ENCODE results near the gene SBNO2. TPM values are rescaled to one million over a fixed set of nuclear protein-coding genes. Genes with fewer than 3 reads are reported as not detected.
"Not testable (repeated sequence)": the region's sequence is repeated elsewhere in the genome, so short reads cannot be mapped to it uniquely, and the experiment has no call there.

Gene SBNO2
- polyA plus RNA-seq, 3 donors = 0.71 to 75.0 (median 2.6) TPM

DNA sequence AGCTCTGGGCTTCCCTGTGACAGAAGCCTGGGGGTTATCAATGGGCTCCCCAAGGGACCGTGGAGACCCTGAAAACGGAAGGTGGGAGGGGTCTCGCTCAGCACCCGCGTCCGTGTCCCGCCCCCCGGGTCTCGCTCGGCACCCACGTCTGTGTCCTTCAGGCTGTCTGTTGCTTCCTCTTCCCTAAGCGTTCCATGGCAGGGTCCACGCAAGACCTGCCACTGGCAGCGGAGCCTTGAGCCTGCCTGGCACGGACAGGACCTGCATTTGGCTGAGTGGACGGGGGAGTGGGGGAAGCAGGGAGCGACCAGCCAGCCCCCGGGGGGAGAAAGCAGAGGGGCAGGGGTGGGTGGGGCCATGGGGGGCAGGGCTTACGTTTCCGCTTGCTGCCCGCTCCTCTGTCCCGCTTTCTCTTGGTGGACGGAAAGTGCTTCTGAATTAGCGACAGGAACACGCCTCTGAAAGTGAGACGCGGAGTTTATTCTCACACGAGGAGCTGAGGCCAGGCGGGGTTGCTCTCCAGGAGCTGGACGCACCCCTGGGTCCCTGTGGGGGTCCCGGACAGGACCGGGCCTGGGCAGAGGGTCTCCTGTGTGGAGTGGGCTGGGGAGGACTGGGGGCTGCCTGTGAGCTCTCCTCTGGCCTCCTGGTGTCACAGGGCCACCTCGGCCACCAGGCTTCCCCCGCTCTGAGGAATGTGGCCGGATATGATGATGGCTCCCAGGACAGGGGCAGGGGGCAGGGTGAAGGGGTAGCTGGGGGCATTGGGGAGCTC, 58.2 kb downstream of the SBNO2 start:
- H3K27me3 ChIP-seq (ENCODE audit: control insufficient read depth in 2 of 2, insufficient read depth in 2 of 2, low read length in 2 of 2) = no peaks in the 10 kb centered on the region
- H3K9me3 ChIP-seq (replicated peaks in 1 of 2; ENCODE audit: control insufficient read depth in 1 of 2, insufficient read depth in 1 of 2, low read length in 2 of 2) = no peaks in the 10 kb centered on the region
- H3K36me3 ChIP-seq (replicated peaks in 1 of 2; ENCODE audit: control insufficient read depth in 1 of 2, insufficient read depth in 2 of 2, low read length in 2 of 2) = peaks cover 75 to 83% of the 10 kb centered on the region in 2 donors
- intact Hi-C loops (cut with micrococcal nuclease) = no loop called here
- H3K27ac ChIP-seq (ENCODE audit: low read depth in 1 of 2, low read length in 2 of 2) = no peak overlapping the region
- TF ChIP-seq, protein P1, sequence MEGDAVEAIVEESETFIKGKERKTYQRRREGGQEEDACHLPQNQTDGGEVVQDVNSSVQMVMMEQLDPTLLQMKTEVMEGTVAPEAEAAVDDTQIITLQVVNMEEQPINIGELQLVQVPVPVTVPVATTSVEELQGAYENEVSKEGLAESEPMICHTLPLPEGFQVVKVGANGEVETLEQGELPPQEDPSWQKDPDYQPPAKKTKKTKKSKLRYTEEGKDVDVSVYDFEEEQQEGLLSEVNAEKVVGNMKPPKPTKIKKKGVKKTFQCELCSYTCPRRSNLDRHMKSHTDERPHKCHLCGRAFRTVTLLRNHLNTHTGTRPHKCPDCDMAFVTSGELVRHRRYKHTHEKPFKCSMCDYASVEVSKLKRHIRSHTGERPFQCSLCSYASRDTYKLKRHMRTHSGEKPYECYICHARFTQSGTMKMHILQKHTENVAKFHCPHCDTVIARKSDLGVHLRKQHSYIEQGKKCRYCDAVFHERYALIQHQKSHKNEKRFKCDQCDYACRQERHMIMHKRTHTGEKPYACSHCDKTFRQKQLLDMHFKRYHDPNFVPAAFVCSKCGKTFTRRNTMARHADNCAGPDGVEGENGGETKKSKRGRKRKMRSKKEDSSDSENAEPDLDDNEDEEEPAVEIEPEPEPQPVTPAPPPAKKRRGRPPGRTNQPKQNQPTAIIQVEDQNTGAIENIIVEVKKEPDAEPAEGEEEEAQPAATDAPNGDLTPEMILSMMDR (IDR thresholded peaks at IDR 0.05) = no peak
- Mint-ChIP-seq H3K4me1 (peaks cover 8% of the 10 kb centered on the region), H3K9me3 (peaks cover 0 to 2% (median 0%) of the 10 kb centered on the region in 7 donors), H3K27ac (no peak overlapping the region), H3K27me3 (ENCODE audit: low read depth in 3 of 3) (peaks cover 0 to 2% (median 0%) of the 10 kb centered on the region in 3 donors), H3K4me3 (no peak overlapping the region), H3K36me3 (peaks cover 35 to 80% of the 10 kb centered on the region in 2 donors)
- H4K20me1 ChIP-seq (ENCODE audit: insufficient read depth, low read length) = peaks cover 89% of the 10 kb centered on the region
- no peak for DNase-seq
- no peak overlapping the region for H3K9ac ChIP-seq (ENCODE audit: insufficient read depth, low read length, poor library complexity, severe bottlenecking)
- peaks cover 4% of the 10 kb centered on the region for H3K79me2 ChIP-seq (ENCODE audit: insufficient read depth, low read length)
- no peak overlapping the region for H3K4me2 ChIP-seq (replicated peaks; ENCODE audit: extremely low read depth, low read length, poor library complexity, severe bottlenecking)
- 91% methylated on average over 22 of the region's 35 CpGs for WGBS (ENCODE audit: insufficient coverage)
- no peak overlapping the region for H2AFZ ChIP-seq (ENCODE audit: insufficient read depth, low read depth, low read length, poor library complexity, severe bottlenecking)
- peaks cover 8 to 14% of the 10 kb centered on the region in 2 donors for H3K4me1 ChIP-seq (ENCODE audit: control insufficient read depth in 1 of 2, insufficient read depth in 2 of 2, low read length in 2 of 2)
- no peak overlapping the region for H3K4me3 ChIP-seq (replicated peaks in 1 of 3; ENCODE audit: low read depth in 2 of 3, low read length in 3 of 3)

DNA sequence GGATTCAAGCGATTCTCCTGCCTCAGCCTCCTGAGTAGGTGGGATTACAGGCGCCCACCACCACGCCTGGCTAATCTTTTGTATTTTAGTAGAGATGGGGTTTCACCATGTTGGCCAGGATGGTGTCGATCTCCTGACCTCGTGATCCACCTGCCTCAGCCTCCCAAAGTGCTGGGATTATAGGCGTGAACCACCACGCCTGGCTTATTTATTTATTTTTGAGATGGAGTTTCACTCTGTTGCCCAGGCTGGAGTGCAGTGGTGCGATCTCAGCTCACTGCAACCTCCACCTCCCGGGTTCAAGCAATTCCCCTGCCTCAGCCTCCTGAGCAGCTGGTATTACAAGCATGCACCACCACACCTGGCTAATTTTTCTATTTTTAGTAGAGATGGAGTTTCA, 59.3 kb downstream of the SBNO2 start:
- intact Hi-C loops (cut with micrococcal nuclease) = loop anchor here (5.0 kb wide), 2 partner anchors 78 to 128 kb away; partner anchors contain the start of gene ATP5F1D (in 1 of the 2)
- Histone ChIP-seq H4K20me1 (ENCODE audit: insufficient read depth, low read length) (peaks cover 91% of the 10 kb centered on the region), H3K36me3 (replicated peaks in 1 of 2; ENCODE audit: control insufficient read depth in 1 of 2, insufficient read depth in 2 of 2, low read length in 2 of 2) (peaks cover 76 to 83% of the 10 kb centered on the region in 2 donors), H3K4me1 (ENCODE audit: control insufficient read depth in 1 of 2, insufficient read depth in 2 of 2, low read length in 2 of 2) (peaks cover 8 to 14% of the 10 kb centered on the region in 2 donors)
- H3K4me3 ChIP-seq (replicated peaks in 1 of 3; ENCODE audit: low read depth in 2 of 3, low read length in 3 of 3); H3K4me3 Mint-ChIP-seq; H3K9me3 Mint-ChIP-seq; H3K79me2 ChIP-seq (ENCODE audit: insufficient read depth, low read length); H3K4me2 ChIP-seq (replicated peaks; ENCODE audit: extremely low read depth, low read length, poor library complexity, severe bottlenecking); DNase-seq; H2AFZ ChIP-seq (ENCODE audit: insufficient read depth, low read depth, low read length, poor library complexity, severe bottlenecking); H3K9ac ChIP-seq (ENCODE audit: insufficient read depth, low read length, poor library complexity, severe bottlenecking); H3K27me3 Mint-ChIP-seq (ENCODE audit: low read depth in 3 of 3); H3K27me3 ChIP-seq (ENCODE audit: control insufficient read depth in 2 of 2, insufficient read depth in 2 of 2, low read length in 2 of 2); H3K9me3 ChIP-seq (replicated peaks in 1 of 2; ENCODE audit: control insufficient read depth in 1 of 2, insufficient read depth in 1 of 2, low read length in 2 of 2); H3K4me1 Mint-ChIP-seq; H3K27ac ChIP-seq (ENCODE audit: low read depth in 1 of 2, low read length in 2 of 2): not testable (repeated sequence)
- WGBS (ENCODE audit: insufficient coverage) = 100% methylated on average over 1 of the region's 9 CpGs
- peaks cover 32 to 80% of the 10 kb centered on the region in 2 donors for H3K36me3 Mint-ChIP-seq
- H3K27ac Mint-ChIP-seq = peak overlapping the region in 4 of 7 donors; percentile 22 to 68 (median 44)
